Activated CD4-positive, alpha-beta T cell treated with anti-CD3 and anti-CD28 coated beads for 24 hours (primary cell): ENCODE results near the gene NOD1.
"Not testable (repeated sequence)": the region's sequence is repeated elsewhere in the genome, so short reads cannot be mapped to it uniquely, and the experiment has no call there.

Experiments used
- DNase-seq, 2 donors: peaks; one replicate each; pipeline ENCODE4 v3.0.0-alpha.2; 2020; ENCODE audit warnings: low read depth in 2 of 2

NOD1 gene

GRCh38 chr7:30478349-30479201 is at the start of gene NOD1:
Gene NOD1, minus strand, starts transcription at chr7:30478784. Its CDS starts 21,863 bp downstream, at chr7:30456921.
- peak; percentile 52 for DNase-seq

GRCh38 chr7:30527297-30527696 is 48.7 kb upstream of the NOD1 start:
- not testable (repeated sequence) for DNase-seq

- no peak for DNase-seq
Observed at GRCh38 chr7:30526163-30526562, 47.6 kb upstream of the NOD1 start.

GRCh38 chr7:30525429-30525828 is 46.8 kb upstream of the NOD1 start:
- no peak for DNase-seq

GRCh38 chr7:30524545-30524944 is 46.0 kb upstream of the NOD1 start:
- no peak for DNase-seq

GRCh38 chr7:30523466-30523865 is 44.9 kb upstream of the NOD1 start:
- no peak for DNase-seq

- no peak for DNase-seq
Observed at GRCh38 chr7:30522159-30522558, 43.6 kb upstream of the NOD1 start.

GRCh38 chr7:30521532-30521931 is 42.9 kb upstream of the NOD1 start:
- no peak for DNase-seq

GRCh38 chr7:30519122-30519521 is 40.5 kb upstream of the NOD1 start:
- DNase-seq: no peak

GRCh38 chr7:30515761-30516160 is 37.2 kb upstream of the NOD1 start:
- no peak for DNase-seq

- no peak for DNase-seq
Observed at GRCh38 chr7:30514776-30515175, 36.2 kb upstream of the NOD1 start.

- no peak for DNase-seq
Observed at GRCh38 chr7:30514177-30514576, 35.6 kb upstream of the NOD1 start.

- no peak for DNase-seq
Observed at GRCh38 chr7:30513762-30514161, 35.2 kb upstream of the NOD1 start.

GRCh38 chr7:30511973-30512662 is 33.5 kb upstream of the NOD1 start:
- DNase-seq: no peak

GRCh38 chr7:30511494-30511893 is 32.9 kb upstream of the NOD1 start:
- DNase-seq: no peak

- no peak for DNase-seq
Observed at GRCh38 chr7:30510124-30511075, 31.8 kb upstream of the NOD1 start.

- DNase-seq: not testable (repeated sequence)
Observed at GRCh38 chr7:30509171-30509857, 30.7 kb upstream of the NOD1 start.

- not testable (repeated sequence) for DNase-seq
Observed at GRCh38 chr7:30507346-30507900, 28.8 kb upstream of the NOD1 start.

GRCh38 chr7:30505174-30505697 is 26.7 kb upstream of the NOD1 start:
- DNase-seq: no peak

- peak; percentile 94 to 95 for DNase-seq
Observed at GRCh38 chr7:30504301-30505173, 26.0 kb upstream of the NOD1 start, which contains the start of gene GGCT. Gene GGCT, minus strand, starts transcription at chr7:30504829. Its CDS starts 120 bp downstream, at chr7:30504709.
